A549 (cell line): ENCODE measurements around the gene GPD1L. TPM values are rescaled to one million over a fixed set of nuclear protein-coding genes. Genes with fewer than 3 reads are reported as not detected.
"Not testable (repeated sequence)": the region's sequence is repeated elsewhere in the genome, so short reads cannot be mapped to it uniquely, and the experiment has no call there.

Experiments used
- ATAC-seq, 2 experiments: fragments of 200-7000 bp in 1 of 2; fragments of >200 bp in 1 of 2; cut with Nextera tagmentation in 1 of 2; cut with Tn5 transposase in 1 of 2; 3 replicates each; pipeline versions ENCODE4 v1.8.0 to v1.9.1; 2018 to 2020; ENCODE audit warnings: mild to moderate bottlenecking in 1 of 2, moderate library complexity in 1 of 2
- CTCF ChIA-PET: fragments of 300-600 bp; sonication (Branson Sonifier 250); formaldehyde crosslinking; extraction: SDS; loops from one replicate; lab custom pipeline; 2021; ENCODE audit warnings: antibody characterized with exemption, inconsistent platforms; lab: Yijun Ruan, JAX
- POLR2A ChIA-PET: fragments of 350-600 bp; formaldehyde crosslinking; extraction: SDS; loops from one replicate; lab custom pipeline; 2021; ENCODE audit warnings: antibody characterized with exemption, inconsistent platforms; lab: Yijun Ruan, JAX
- DNase-seq, 2 experiments: peaks; one replicate each; pipeline versions ENCODE4 v3.0.0 to v3.0.0-alpha.2; 2011 to 2016; ENCODE audit warnings: low read depth in 1 of 2, low spot score in 1 of 2
- FAIRE-seq: peaks from 2 replicates; lab custom pipeline; 2011; peaks lifted over from hg19 to GRCh38; lab: Jason Lieb, UNC
- H3K27ac ChIP-seq, 2 experiments: fragments of >200 bp; sonication (Bioruptor Twin); formaldehyde crosslinking; 3 replicates each; pipeline ENCODE4 v1.5.1; 2016 to 2017
- H3K4me1 ChIP-seq: fragments of >200 bp; sonication (Bioruptor Twin); formaldehyde crosslinking; 3 replicates; pipeline ENCODE4 v1.6.1; 2016
- H3K4me2 ChIP-seq: fragments of >200 bp; sonication (Bioruptor Twin); formaldehyde crosslinking; 3 replicates; pipeline ENCODE4 v1.6.1; 2016
- H3K4me3 ChIP-seq: fragments of >200 bp; sonication (Bioruptor Twin); formaldehyde crosslinking; 3 replicates; pipeline ENCODE4 v1.5.1; 2016
- H3K9me3 ChIP-seq: fragments of >200 bp; sonication (Bioruptor Twin); formaldehyde crosslinking; 3 replicates; pipeline ENCODE4 v1.6.1; 2016
- ATOH8 ChIP-seq: fragments of 250-450 bp; sonication (Bioruptor Pico); IDR thresholded peaks from 2 replicates; pipeline ENCODE4 v1.5.0; 2020; ENCODE audit warnings: low read depth, mild to moderate bottlenecking, moderate library complexity
- BCL3 ChIP-seq: fragments of >200 bp; sonication (Bioruptor Twin); formaldehyde crosslinking; IDR thresholded peaks from 3 replicates; pipeline ENCODE4 v1.6.1; 2016
- EHF ChIP-seq: fragments of 250-450 bp; sonication (Bioruptor Pico); IDR thresholded peaks from 2 replicates; pipeline ENCODE4 v1.5.0; 2020; ENCODE audit warnings: mild to moderate bottlenecking
- FOSB ChIP-seq: fragments of 250-450 bp; sonication (Bioruptor Pico); IDR thresholded peaks from 2 replicates; pipeline ENCODE4 v1.5.0; 2020; ENCODE audit warnings: mild to moderate bottlenecking, moderate library complexity
- FOSL2 ChIP-seq, 2 experiments: fragments of 450-650 bp in 1 of 2; fragments of >200 bp in 1 of 2; sonication (Bioruptor Twin) in 1 of 2; formaldehyde crosslinking; IDR thresholded peaks; 2 replicates each; pipeline versions ENCODE4 v1.5.0 to v1.6.1; 2016 to 2020; ENCODE audit warnings: mild to moderate bottlenecking in 1 of 2, moderate library complexity in 1 of 2
- GATA3 ChIP-seq: IDR thresholded peaks from 2 replicates; pipeline ENCODE4 v1.6.1; 2012; ENCODE audit warnings: borderline replicate concordance
- HOXB13 ChIP-seq: fragments of 250-450 bp; sonication (Bioruptor Pico); IDR thresholded peaks from 2 replicates; pipeline ENCODE4 v1.5.0; 2020; ENCODE audit warnings: low read depth, mild to moderate bottlenecking, moderate library complexity
- HOXB5 ChIP-seq: fragments of 250-450 bp; sonication (Bioruptor Pico); IDR thresholded peaks from 2 replicates; pipeline ENCODE4 v1.5.0; 2020; ENCODE audit warnings: mild to moderate bottlenecking, moderate library complexity
- JUNB ChIP-seq: fragments of >200 bp; sonication (Bioruptor Twin); formaldehyde crosslinking; IDR thresholded peaks from 2 replicates; pipeline ENCODE4 v1.6.1; 2016
- NPAS2 ChIP-seq: fragments of 250-450 bp; sonication (Bioruptor Pico); IDR thresholded peaks from 2 replicates; pipeline ENCODE4 v1.8.0; 2022; ENCODE audit warnings: mild to moderate bottlenecking, moderate library complexity, borderline replicate concordance
- NR3C1 ChIP-seq: fragments of >200 bp; sonication (Bioruptor Twin); formaldehyde crosslinking; IDR thresholded peaks from 3 replicates; pipeline ENCODE4 v1.6.1; 2017
- RARB ChIP-seq: fragments of 250-450 bp; sonication (Bioruptor Pico); IDR thresholded peaks from 2 replicates; pipeline ENCODE4 v1.8.0; 2021; ENCODE audit warnings: mild to moderate bottlenecking, moderate library complexity
- RFX5 ChIP-seq: fragments of 450-650 bp; IDR thresholded peaks from 2 replicates; pipeline ENCODE4 v1.7.1; 2014; ENCODE audit warnings: antibody characterized with exemption, mild to moderate bottlenecking, moderate library complexity
- RNF2 ChIP-seq: fragments of 200-600 bp; sonication (generic); IDR thresholded peaks from 2 replicates; pipeline ENCODE4 v1.6.1; 2016; ENCODE audit warnings: low read depth, mild to moderate bottlenecking, antibody characterized with exemption, moderate library complexity, borderline replicate concordance
- ZNF302 ChIP-seq: fragments of 250-450 bp; sonication (Bioruptor Pico); IDR thresholded peaks from 2 replicates; pipeline ENCODE4 v1.9.0; 2021; ENCODE audit warnings: inconsistent platforms, mild to moderate bottlenecking, moderate library complexity
- WGBS: methylation state at CpG from one replicate; pipeline ENCODE4 v1.1.6; 2017; ENCODE audit errors: missing lambda C conversion rate; 5-methylcytosine and 5-hydroxymethylcytosine counted together
- polyA plus RNA-seq, 4 experiments: library from polyadenylated mRNA; depleted of rRNA in 3 of 4; stranded (reverse); fragments of >200 nt; fragmentation: RNase III in 1 of 4; extraction: RNeasy Plus Mini Kit Qiagen cat#74134 plus additional on column Dnase treatment in 1 of 4; gene quantifications; 2 replicates in 3 of 4; 3 replicates in 1 of 4; pipeline ENCODE4 v1.2.3, GENCODE V29; 2011 to 2017

The GPD1L gene
- polyA plus RNA-seq, 2 of the 4 experiments (the other 2 are of a cell fraction) = 13.6 to 31.0 TPM

GRCh38 chr3:32062950-32063582 lies 43.4 kb upstream of the GPD1L start (continued):
- TF ChIP-seq BCL3 = no peak

DNA sequence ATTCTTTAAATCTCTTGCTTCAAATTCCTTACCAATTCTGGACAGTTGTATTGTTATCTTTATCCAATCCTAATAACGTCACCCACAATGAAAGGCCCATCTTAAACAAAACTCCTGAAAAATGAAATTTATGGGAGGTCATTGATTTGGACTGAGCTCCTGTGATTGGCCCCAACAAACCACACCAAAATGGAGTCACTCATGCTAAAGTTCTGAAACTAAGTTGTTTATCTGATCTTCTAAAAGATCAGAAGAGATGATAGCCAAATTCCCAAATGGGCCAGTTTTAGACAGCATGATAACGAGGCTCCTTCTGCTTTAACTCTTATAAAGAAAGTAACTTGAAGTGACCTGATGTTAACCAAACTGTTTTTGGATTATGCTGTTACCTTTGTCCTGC lies 39.7 kb upstream of the GPD1L start:
- DNase-seq = no peak
- FAIRE-seq = no peak

DNA sequence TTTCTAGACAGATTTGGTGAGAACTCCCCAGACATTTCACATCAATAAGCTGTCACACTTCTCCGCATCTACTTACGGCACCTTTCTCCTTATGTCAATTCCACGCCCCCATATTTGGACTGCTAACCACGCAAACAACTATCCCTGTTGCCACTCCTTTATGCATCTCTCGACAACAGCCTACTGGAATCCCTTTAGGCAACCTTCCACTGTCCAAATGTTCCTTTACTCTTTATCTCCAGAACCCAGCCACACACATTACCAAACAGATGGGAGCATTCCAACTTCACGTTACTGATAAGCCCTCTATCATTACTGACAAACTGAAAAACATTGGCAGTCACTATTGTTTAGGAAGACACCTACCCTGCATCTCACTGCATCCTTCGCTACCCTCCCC lies 32.2 kb upstream of the GPD1L start:
- CTCF ChIA-PET, POLR2A ChIA-PET: not testable (repeated sequence)

More for the DNA sequence above, 39.7 kb upstream of the GPD1L start:
- ATAC-seq = no peak
- ChIA-PET POLR2A (no interaction called here), CTCF (no interaction called here)
- Histone ChIP-seq H3K4me3 (no peak overlapping the region), H3K9me3 (no peaks in the 10 kb centered on the region), H3K27ac (no peak overlapping the region), H3K4me1 (no peaks in the 10 kb centered on the region), H3K4me2 (no peak overlapping the region)
- TF ChIP-seq HOXB5 (CRISPR knock-in tag) (no peak), FOSB (CRISPR knock-in tag) (no peak), RNF2 (no peak), FOSL2 (IDR thresholded peaks at IDR 0.05) (no peak), FOSL2 (CRISPR knock-in tag; IDR thresholded peaks at IDR 0.05) (no peak), NR3C1 (no peak), NPAS2 (no peak), EHF (CRISPR knock-in tag) (no peak)
- 54% methylated on average over 2 of the region's 2 CpGs for WGBS

GRCh38 chr3:32076566-32076965 lies 29.9 kb upstream of the GPD1L start:
- ChIA-PET POLR2A (no interaction called here), CTCF (interaction anchor here (1.2 kb wide), 1 partner anchor 58 kb away, joined by 3 read pairs; no protein-coding TSS in a partner anchor)
- WGBS = 54% methylated on average over 3 of the region's 3 CpGs
- no peak overlapping the region for H3K4me2 ChIP-seq
- no peak for FAIRE-seq
- DNase-seq = no peak
- ATAC-seq = no peak
- no peak overlapping the region for H3K27ac ChIP-seq
- H3K4me3 ChIP-seq = no peak overlapping the region
- H3K4me1 ChIP-seq = peaks cover 4% of the 10 kb centered on the region; the same call in 1 of the 3 replicates
- no peaks in the 10 kb centered on the region for H3K9me3 ChIP-seq
- no peak for TF ChIP-seq ATOH8 (CRISPR knock-in tag)
- TF ChIP-seq JUNB = 0 out of 2 replicates have a peak, but pooled peaks have one; percentile 13
- no peak for TF ChIP-seq HOXB13 (CRISPR knock-in tag)
- no peak for TF ChIP-seq GATA3

More for the DNA sequence above, 32.2 kb upstream of the GPD1L start:
- not testable (repeated sequence) for H3K27ac ChIP-seq, DNase-seq, FAIRE-seq, H3K9me3 ChIP-seq, ATAC-seq, H3K4me2 ChIP-seq, H3K4me1 ChIP-seq, H3K4me3 ChIP-seq
- WGBS = 73% methylated on average over 7 of the region's 7 CpGs

DNA sequence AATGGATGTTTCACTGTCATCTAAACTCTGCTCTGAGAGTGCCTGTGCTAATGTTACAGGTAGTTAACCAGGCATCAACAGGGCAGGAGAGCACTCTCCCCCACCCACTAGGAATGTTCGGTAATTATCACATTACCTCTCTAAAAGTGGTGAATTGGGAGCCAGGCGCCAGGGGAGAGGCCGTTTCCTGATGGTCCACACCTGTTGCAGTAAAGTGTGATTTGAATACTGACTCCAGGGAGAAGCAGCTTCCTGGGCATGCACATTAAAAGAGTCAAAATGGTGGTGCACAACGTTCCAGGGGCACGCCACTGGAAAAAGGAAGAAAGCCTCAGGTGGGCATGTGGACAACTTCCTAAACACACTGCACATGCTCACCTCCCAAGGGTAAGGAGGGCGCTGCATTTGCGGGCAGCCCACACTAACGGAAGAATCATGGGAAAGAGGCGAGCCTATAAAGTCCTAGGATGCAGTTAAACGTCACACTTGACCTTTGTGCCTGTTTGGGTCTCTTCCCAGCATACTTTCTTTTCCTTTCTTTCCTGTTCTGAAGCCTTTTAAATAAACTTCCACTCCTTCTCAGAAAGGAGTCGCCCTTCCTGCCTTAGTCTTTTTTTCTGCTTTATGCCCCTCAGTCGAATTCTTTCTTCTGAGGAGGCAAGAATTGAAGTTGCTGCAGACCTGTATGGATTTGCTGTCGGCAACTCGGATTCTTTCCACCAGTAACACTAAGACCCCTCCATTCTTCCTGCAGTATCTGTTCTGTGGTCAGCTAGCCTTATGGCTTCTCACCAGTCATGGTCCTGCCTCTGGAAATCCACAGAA lies 28.9 kb upstream of the GPD1L start:
- DNase-seq = no peak
- POLR2A ChIA-PET = no interaction called here
- H3K27ac ChIP-seq = 0 out of 6 replicates have a peak overlapping the region, but pooled peaks of 1 of the 2 experiments have one; percentile 5
- CTCF ChIA-PET = no interaction called here
- 66% methylated on average over 14 of the region's 14 CpGs for WGBS
- H3K4me3 ChIP-seq = no peak overlapping the region
- TF ChIP-seq RARB (no peak), RFX5 (no peak), ZNF302 (CRISPR knock-in tag) (no peak)
- no peak overlapping the region for H3K4me2 ChIP-seq
- H3K9me3 ChIP-seq = no peaks in the 10 kb centered on the region
- ATAC-seq = no peak
- no peak for FAIRE-seq
- peaks cover 4% of the 10 kb centered on the region; the same call in 1 of the 3 replicates for H3K4me1 ChIP-seq
